COR-L47 (cell line): ENCODE data around the gene MYEF2.
A peak's percentile ranks its signal among the peaks of the same experiment; 100 is the strongest.

Experiments
- DNase-seq: peaks from one replicate; lab custom pipeline; 2025; lab: John Stamatoyannopoulos, UW

The MYEF2 gene

DNA sequence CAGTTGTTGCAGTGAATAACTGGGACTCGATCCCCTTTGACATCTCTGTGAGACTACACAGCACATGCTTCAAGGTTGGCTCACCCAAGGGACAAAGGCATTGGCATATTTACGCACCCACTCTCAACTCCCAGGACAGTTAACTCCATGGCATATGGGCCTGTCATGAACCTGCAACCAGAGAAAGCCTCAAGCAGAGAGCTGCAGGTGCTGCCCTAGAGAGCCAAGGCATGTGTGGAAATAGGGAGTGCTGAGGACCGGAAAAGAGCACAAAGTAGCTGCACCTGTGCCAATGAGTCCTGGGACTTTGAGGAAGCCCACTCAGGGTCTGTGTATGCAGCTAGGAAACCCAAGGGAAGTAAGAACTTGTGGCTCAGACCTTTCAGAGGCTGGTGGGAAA, 90.3 kb downstream of the MYEF2 start:
- no peak for DNase-seq

DNA sequence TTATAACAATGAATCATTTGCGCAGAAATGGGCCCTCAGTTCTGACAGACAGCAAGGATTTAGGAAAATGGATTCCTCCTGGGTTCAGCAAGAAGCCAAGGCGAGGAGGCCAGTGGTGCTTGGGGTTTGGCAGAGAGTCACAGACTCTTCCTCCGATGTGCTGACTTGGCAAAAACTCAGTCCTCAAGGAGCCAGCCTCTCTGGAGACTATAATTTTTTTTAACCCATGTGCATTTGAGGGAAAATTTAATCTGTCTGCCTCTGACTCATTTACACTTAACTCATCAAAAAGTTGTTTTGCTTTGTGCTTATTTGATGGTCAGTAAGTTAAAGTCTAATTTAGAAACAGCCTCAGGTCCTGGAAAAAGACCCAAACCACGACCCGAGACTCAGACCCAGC, 91.5 kb downstream of the MYEF2 start:
- no peak for DNase-seq

GRCh38 chr15:48086133-48086532, 92.0 kb downstream of the MYEF2 start:
- DNase-seq, result no peak

DNA sequence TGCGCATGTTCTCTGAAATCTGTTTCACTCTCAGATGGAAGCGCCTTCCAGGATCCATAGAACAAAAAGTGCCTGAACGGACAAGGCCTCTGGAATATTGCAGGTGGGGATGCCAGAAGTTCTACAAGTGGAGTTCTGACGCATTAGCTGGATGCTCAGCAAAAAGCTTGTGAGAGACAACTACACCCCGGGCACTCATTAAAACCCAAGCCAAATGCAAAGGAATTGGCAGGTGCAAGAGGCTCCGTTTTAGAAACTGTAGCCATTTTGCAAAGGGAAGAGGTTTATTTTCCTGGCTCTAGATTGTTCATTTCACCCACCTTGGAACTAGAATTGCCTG, 92.5 kb downstream of the MYEF2 start:
- DNase-seq, result no peak

DNA sequence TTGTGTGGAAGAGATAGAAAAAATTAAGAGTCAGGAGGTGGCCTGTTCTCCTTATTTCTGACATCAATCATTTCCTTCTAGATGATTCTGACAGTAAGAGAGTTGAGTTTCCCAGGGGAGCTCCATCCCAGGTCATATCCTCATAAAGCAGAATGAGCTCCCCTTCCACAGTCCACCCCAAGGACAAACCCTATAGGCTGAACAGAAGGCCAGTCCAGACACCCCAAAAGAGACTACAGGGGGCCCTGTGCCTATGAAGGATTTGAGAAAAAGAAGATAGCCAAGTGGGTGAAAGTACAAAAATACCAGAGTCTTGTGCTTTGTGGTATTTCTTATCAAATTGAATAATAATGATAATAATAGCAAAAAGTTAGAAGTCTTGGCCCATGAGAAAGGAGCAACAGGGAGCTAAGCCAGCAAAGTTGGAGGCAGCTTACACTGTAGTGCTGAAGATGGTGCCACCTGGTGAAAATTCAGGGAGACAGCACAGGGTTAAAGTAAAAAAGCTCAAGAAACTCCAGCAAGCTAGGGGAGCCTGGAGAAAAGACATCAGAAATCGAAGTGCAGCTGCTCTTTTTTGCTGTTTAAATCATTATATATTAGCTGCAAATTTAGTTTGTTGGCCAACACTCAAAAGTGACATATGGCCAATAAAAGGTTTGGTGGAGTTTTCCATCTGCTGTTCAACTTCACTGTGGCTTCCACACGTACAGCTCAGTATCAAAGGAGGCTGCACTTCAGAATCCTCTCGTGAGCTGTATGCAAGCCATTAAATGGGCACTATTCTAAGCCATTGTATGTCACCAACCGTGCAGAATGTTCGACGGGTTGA, 93.1 kb downstream of the MYEF2 start:
- peak; percentile 53 for DNase-seq
